Prostate gland (tissue), 2 donors: ENCODE measurements around the gene KRT85. TPM values are rescaled to one million over a fixed set of nuclear protein-coding genes. Genes with fewer than 3 reads are reported as not detected.

ENCODE experiments used
- DNase-seq: peaks from one replicate; pipeline ENCODE4 v3.0.0-alpha.2; 2019; ENCODE audit warnings: low spot score
- H3K27ac ChIP-seq, 2 donors: fragments of 200-600 bp; sonication (generic); 2 replicates each; pipeline ENCODE4 v1.5.1; 2017 to 2019
- H3K27me3 ChIP-seq: fragments of 200-600 bp; sonication (generic); replicated peaks from 2 replicates; pipeline ENCODE4 v1.5.1; 2019; ENCODE audit not compliant: insufficient read depth
- H3K36me3 ChIP-seq, 2 donors: fragments of 200-600 bp; sonication (generic); 1 replicate in 1 of 2; 2 replicates in 1 of 2; pipeline versions ENCODE4 v1.5.1 to v1.8.1; 2017 to 2019
- H3K4me1 ChIP-seq: fragments of 200-600 bp; sonication (generic); replicated peaks from 2 replicates; pipeline ENCODE4 v1.5.1; 2019
- H3K4me3 ChIP-seq, 2 donors: fragments of 200-600 bp; sonication (generic); 2 replicates each; pipeline ENCODE4 v1.5.1; 2017 to 2019
- H3K9me3 ChIP-seq: fragments of 200-600 bp; sonication (generic); 2 replicates; pipeline ENCODE4 v1.5.1; 2017
- CTCF ChIP-seq, 4 experiments: fragments of 200-600 bp in 2 of 4; fragments of 450-650 bp in 2 of 4; sonication (generic) in 2 of 4; IDR thresholded peaks; 1 replicate in 3 of 4; 2 replicates in 1 of 4; pipeline ENCODE4 v1.5.1; 2016 to 2019; ENCODE audit warnings: antibody characterized with exemption in 4 of 4, mild to moderate bottlenecking in 2 of 4, moderate library complexity in 2 of 4
- POLR2A ChIP-seq: fragments of 450-650 bp; IDR thresholded peaks from one replicate; pipeline ENCODE4 v1.6.1; 2016; ENCODE audit warnings: antibody characterized with exemption, mild to moderate bottlenecking
- POLR2AphosphoS5 ChIP-seq: sonication (generic); formaldehyde crosslinking; IDR thresholded peaks from one replicate; pipeline ENCODE4 v1.6.1; 2017; ENCODE audit warnings: antibody characterized with exemption
- WGBS: methylation state at CpG from one replicate; pipeline ENCODE4 v1.1.5; 2018; 5-methylcytosine and 5-hydroxymethylcytosine counted together
- intact Hi-C: fragments of 100-400 bp; cut with DNase I; formaldehyde crosslinking; loops from one replicate; pipeline ENCODE4 v1.14.2; 2022
- total RNA-seq, 2 donors: library from RNA; depleted of rRNA; stranded (reverse); fragments of >200 nt; gene quantifications; one replicate each; pipeline ENCODE4 v1.1.0, GENCODE V29; 2016

The KRT85 gene
- total RNA-seq, 2 donors from 2014 or later, result not detected

GRCh38 chr12:52359621-52360061, 7.6 kb downstream of the KRT85 start:
- no peaks in the 10 kb centered on the region for H3K27me3 ChIP-seq
- H3K4me3 ChIP-seq, result no peak overlapping the region
- no peaks in the 10 kb centered on the region for H3K4me1 ChIP-seq
- no peaks in the 10 kb centered on the region for H3K36me3 ChIP-seq
- no peak for TF ChIP-seq POLR2A
- no peak for TF ChIP-seq CTCF (IDR thresholded peaks at IDR 0.05)
- TF ChIP-seq POLR2AphosphoS5, result no peak
- intact Hi-C loops, result no loop called here
- DNase-seq, result no peak
- 75% methylated on average over 5 of the region's 5 CpGs for WGBS
- H3K27ac ChIP-seq, result no peak overlapping the region
- no peaks in the 10 kb centered on the region for H3K9me3 ChIP-seq

- Histone ChIP-seq H3K36me3 (no peaks in the 10 kb centered on the region), H3K9me3 (no peaks in the 10 kb centered on the region), H3K4me3 (no peak overlapping the region), H3K27me3 (no peaks in the 10 kb centered on the region), H3K4me1 (no peaks in the 10 kb centered on the region), H3K27ac (no peak overlapping the region)
- intact Hi-C loops, result no loop called here
- 81% methylated on average over 5 of the region's 5 CpGs for WGBS
- no peak for TF ChIP-seq POLR2AphosphoS5
- TF ChIP-seq POLR2A, result no peak
- TF ChIP-seq CTCF (IDR thresholded peaks at IDR 0.05), result no peak
- DNase-seq, result no peak
Observed at GRCh38 chr12:52358575-52359350, 8.5 kb downstream of the KRT85 start.

- H3K27ac ChIP-seq, result no peak overlapping the region
- intact Hi-C loops, result no loop called here
- no peaks in the 10 kb centered on the region for H3K36me3 ChIP-seq
- 96% methylated on average over 20 of the region's 20 CpGs for WGBS
- no peak for TF ChIP-seq CTCF (IDR thresholded peaks at IDR 0.05)
- TF ChIP-seq POLR2A, result no peak
- H3K4me3 ChIP-seq, result no peak overlapping the region
- H3K9me3 ChIP-seq, result no peaks in the 10 kb centered on the region
- no peak for DNase-seq
- H3K27me3 ChIP-seq, result no peaks in the 10 kb centered on the region
- no peaks in the 10 kb centered on the region for H3K4me1 ChIP-seq
Observed at GRCh38 chr12:52356762-52357580, 10.3 kb downstream of the KRT85 start.

- Histone ChIP-seq H3K4me3 (no peak overlapping the region), H3K27me3 (no peaks in the 10 kb centered on the region), H3K4me1 (peaks cover 4% of the 10 kb centered on the region), H3K36me3 (no peaks in the 10 kb centered on the region), H3K9me3 (no peaks in the 10 kb centered on the region), H3K27ac (no peak overlapping the region)
- DNase-seq, result no peak
- 90% methylated on average over 56 of the region's 56 CpGs for WGBS
- TF ChIP-seq POLR2A, result no peak
- TF ChIP-seq POLR2AphosphoS5, result no peak
- no peak for TF ChIP-seq CTCF (IDR thresholded peaks at IDR 0.05)
- intact Hi-C loops, result no loop called here
Observed at GRCh38 chr12:52356031-52356761, 11.1 kb downstream of the KRT85 start.
